Keratinocyte (primary cell): ENCODE results near the gene NTNG2. TPM values are rescaled to one million over a fixed set of nuclear protein-coding genes. Genes with fewer than 3 reads are reported as not detected.

Source experiments
- DNase-seq: peaks from one replicate; pipeline ENCODE4 v3.0.0-alpha.2; 2011; ENCODE audit warnings: low read depth, missing footprints, low spot score
- FAIRE-seq: peaks from 2 replicates; lab custom pipeline; 2011; peaks lifted over from hg19 to GRCh38; lab: Jason Lieb, UNC
- H2AFZ ChIP-seq: 2 replicates; pipeline ENCODE4 v1.6.0; 2012; ENCODE audit warnings: low read length, control low read depth, inconsistent platforms; ENCODE audit not compliant: control insufficient read depth
- H3K27ac ChIP-seq: 2 replicates; pipeline ENCODE4 v1.5.1; 2011; ENCODE audit warnings: low read length; ENCODE audit not compliant: control insufficient read depth, insufficient read depth
- H3K27me3 ChIP-seq: 3 replicates; pipeline ENCODE4 v1.6.0; 2011; ENCODE audit warnings: low read length; ENCODE audit not compliant: control insufficient read depth, insufficient read depth; ENCODE audit errors: extremely low read depth
- H3K36me3 ChIP-seq, 2 experiments: 2 replicates in 1 of 2; 3 replicates in 1 of 2; pipeline ENCODE4 v1.5.1; 2011; ENCODE audit warnings: low read length in 2 of 2, mild to moderate bottlenecking in 1 of 2; ENCODE audit not compliant: control insufficient read depth in 2 of 2, insufficient read depth in 2 of 2; ENCODE audit errors: extremely low read depth in 1 of 2
- H3K4me1 ChIP-seq: 3 replicates; pipeline ENCODE4 v1.5.1; 2011; ENCODE audit warnings: low read length; ENCODE audit not compliant: control insufficient read depth, insufficient read depth; ENCODE audit errors: extremely low read depth
- H3K4me2 ChIP-seq: 3 replicates; pipeline ENCODE4 v1.6.0; 2011; ENCODE audit warnings: low read depth, low read length; ENCODE audit not compliant: control insufficient read depth, insufficient read depth; ENCODE audit errors: extremely low read depth
- H3K4me3 ChIP-seq, 3 experiments: fragments of 200-600 bp in 1 of 3; sonication (generic) in 1 of 3; 2 replicates in 2 of 3; 3 replicates in 1 of 3; pipeline ENCODE4 v1.5.1; 2011 to 2016; ENCODE audit warnings: low read length in 3 of 3, mild to moderate bottlenecking in 3 of 3, control low read depth in 2 of 3, inconsistent platforms in 1 of 3, low read depth in 1 of 3, mixed read lengths in 1 of 3, mixed run types in 1 of 3, moderate library complexity in 1 of 3; ENCODE audit not compliant: control insufficient read depth in 2 of 3, insufficient read depth in 2 of 3; ENCODE audit errors: extremely low read depth in 1 of 3
- H3K79me2 ChIP-seq: 2 replicates; pipeline ENCODE4 v1.6.0; 2012; ENCODE audit warnings: low read length; ENCODE audit not compliant: control insufficient read depth, insufficient read depth
- H3K9ac ChIP-seq: 3 replicates; pipeline ENCODE4 v1.6.0; 2011; ENCODE audit warnings: low read length; ENCODE audit not compliant: control insufficient read depth, insufficient read depth; ENCODE audit errors: extremely low read depth
- H3K9me1 ChIP-seq: 3 replicates; pipeline ENCODE4 v1.6.0; 2011; ENCODE audit warnings: low read length; ENCODE audit not compliant: control insufficient read depth, insufficient read depth; ENCODE audit errors: extremely low read depth
- H3K9me3 ChIP-seq: 2 replicates; pipeline ENCODE4 v1.5.1; 2012; ENCODE audit warnings: low read depth, low read length; ENCODE audit not compliant: control insufficient read depth
- H4K20me1 ChIP-seq: 3 replicates; pipeline ENCODE4 v1.6.0; 2011; ENCODE audit warnings: low read length; ENCODE audit not compliant: control insufficient read depth, insufficient read depth; ENCODE audit errors: extremely low read depth
- EZH2 ChIP-seq: IDR thresholded peaks from one replicate; pipeline ENCODE4 v1.6.1; 2012; ENCODE audit warnings: inconsistent platforms, mild to moderate bottlenecking, low read length, moderate library complexity
- dilution Hi-C: fragments of 300-500 bp; cut with MboI; formaldehyde crosslinking; loops from one replicate; pipeline ENCODE4 v1.7.0; 2020; ENCODE audit warnings: low sequenced_read_pairs; ENCODE audit not compliant: extremely low pct_ligation_motif_present
- polyA plus RNA-seq, 5 experiments: library from polyadenylated mRNA; depleted of rRNA in 3 of 5; stranded (reverse) in 3 of 5; stranded (forward) in 1 of 5; unstranded in 1 of 5; fragments of >200 nt; gene quantifications; 1 replicate in 1 of 5; 2 replicates in 3 of 5; 3 replicates in 1 of 5; pipeline versions ENCODE4 v1.2.1 to v1.2.3, GENCODE V29; 2011 to 2012; ENCODE audit warnings: missing spikeins in 2 of 5, low read depth in 1 of 5, low replicate concordance in 1 of 5
- TF ChIP-seq, protein P1 (sequence below), 3 experiments: IDR thresholded peaks in 1 of 3; conservative IDR thresholded peaks in 1 of 3; optimal IDR thresholded peaks in 1 of 3; 2 replicates in 2 of 3; 3 replicates in 1 of 3; pipeline versions ENCODE3 to v1.5.1; 2011; ENCODE audit warnings: low read length in 3 of 3, mild to moderate bottlenecking in 3 of 3, moderate library complexity in 2 of 3, control low read depth in 1 of 3, inconsistent platforms in 1 of 3; ENCODE audit not compliant: insufficient read depth in 2 of 3; ENCODE audit errors: extremely low read depth in 1 of 3

Gene NTNG2
- polyA plus RNA-seq, 1 donor (not counting 4 experiments of a cell fraction or from before 2014, with no cell fraction given), result 0.05 TPM

DNA sequence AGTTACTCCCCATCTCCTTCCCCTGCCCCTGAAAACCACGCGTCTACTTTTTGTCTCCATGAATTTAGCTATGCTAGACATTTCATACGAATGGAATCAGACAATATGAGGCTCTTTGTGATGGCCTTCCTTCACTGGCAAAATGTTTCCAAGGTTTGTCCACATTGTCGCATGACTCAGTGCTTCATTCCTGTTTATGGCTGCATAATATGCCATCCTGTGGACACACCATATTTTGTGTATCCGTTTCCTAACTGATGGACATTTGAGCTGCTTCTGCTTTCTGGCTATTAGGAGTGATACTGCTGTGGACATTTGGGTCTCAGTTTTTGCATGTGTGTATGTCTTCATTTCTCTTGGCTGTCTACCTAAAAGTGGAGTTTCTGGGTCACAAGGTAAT, 14.5 kb downstream of the NTNG2 start:
- Histone ChIP-seq H3K27me3 (peaks cover 34% of the 10 kb centered on the region), H3K27ac (no peak overlapping the region), H4K20me1 (peaks cover 3% of the 10 kb centered on the region), H3K79me2 (no peaks in the 10 kb centered on the region), H3K4me3 (no peak overlapping the region), H3K9me1 (no peaks in the 10 kb centered on the region), H2AFZ (no peak overlapping the region), H3K4me1 (no peaks in the 10 kb centered on the region), H3K4me2 (no peak overlapping the region), H3K9me3 (no peaks in the 10 kb centered on the region), H3K36me3 (no peaks in the 10 kb centered on the region), H3K9ac (no peak overlapping the region)
- TF ChIP-seq EZH2, result no peak
- TF ChIP-seq, protein P1, sequence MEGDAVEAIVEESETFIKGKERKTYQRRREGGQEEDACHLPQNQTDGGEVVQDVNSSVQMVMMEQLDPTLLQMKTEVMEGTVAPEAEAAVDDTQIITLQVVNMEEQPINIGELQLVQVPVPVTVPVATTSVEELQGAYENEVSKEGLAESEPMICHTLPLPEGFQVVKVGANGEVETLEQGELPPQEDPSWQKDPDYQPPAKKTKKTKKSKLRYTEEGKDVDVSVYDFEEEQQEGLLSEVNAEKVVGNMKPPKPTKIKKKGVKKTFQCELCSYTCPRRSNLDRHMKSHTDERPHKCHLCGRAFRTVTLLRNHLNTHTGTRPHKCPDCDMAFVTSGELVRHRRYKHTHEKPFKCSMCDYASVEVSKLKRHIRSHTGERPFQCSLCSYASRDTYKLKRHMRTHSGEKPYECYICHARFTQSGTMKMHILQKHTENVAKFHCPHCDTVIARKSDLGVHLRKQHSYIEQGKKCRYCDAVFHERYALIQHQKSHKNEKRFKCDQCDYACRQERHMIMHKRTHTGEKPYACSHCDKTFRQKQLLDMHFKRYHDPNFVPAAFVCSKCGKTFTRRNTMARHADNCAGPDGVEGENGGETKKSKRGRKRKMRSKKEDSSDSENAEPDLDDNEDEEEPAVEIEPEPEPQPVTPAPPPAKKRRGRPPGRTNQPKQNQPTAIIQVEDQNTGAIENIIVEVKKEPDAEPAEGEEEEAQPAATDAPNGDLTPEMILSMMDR (optimal IDR thresholded peaks at IDR 0.05 in 1 of 3, IDR thresholded peaks at IDR 0.05 in 1 of 3, conservative IDR thresholded peaks at IDR 0.05 in 1 of 3; ENCODE audit: extremely low read depth in 1 of 3, insufficient read depth in 2 of 3, low read length in 3 of 3), result no peak
- dilution Hi-C loops, result no loop called here
- DNase-seq (no peak), FAIRE-seq (no peak)

DNA sequence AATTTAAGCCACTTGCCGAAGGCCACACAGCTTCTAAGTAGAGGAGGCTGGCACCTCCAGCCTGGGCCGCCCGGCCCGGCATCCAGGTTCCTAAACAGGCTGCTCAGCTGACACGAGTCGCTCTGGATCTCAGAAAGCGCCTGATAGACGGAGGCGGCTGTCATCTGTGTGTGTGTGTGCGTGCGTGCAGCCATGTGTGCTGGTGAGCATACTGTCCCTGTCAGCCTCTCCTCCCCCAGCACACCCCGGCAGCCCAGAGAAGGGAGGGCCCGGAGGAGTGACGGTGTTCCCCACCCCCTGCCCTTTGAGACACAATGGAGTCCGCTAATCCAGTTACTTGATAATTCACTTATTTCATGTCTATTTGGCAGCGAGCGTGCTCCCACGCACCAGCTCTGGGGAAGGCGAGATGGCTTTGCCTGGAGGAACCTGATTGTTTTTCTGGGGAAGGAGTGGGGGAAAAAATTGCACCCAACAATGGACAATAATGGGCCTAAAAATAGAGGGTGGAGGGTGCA, 20.0 kb downstream of the NTNG2 start:
- no peak for TF ChIP-seq EZH2
- TF ChIP-seq, protein P1 (optimal IDR thresholded peaks at IDR 0.05 in 1 of 3, IDR thresholded peaks at IDR 0.05 in 1 of 3, conservative IDR thresholded peaks at IDR 0.05 in 1 of 3; ENCODE audit: extremely low read depth in 1 of 3, insufficient read depth in 2 of 3, low read length in 3 of 3), result no peak
- dilution Hi-C loops, result no loop called here
- peaks cover 64% of the 10 kb centered on the region for H3K27me3 ChIP-seq

More for the DNA sequence above, 20.0 kb downstream of the NTNG2 start:
- no peaks in the 10 kb centered on the region for H3K9me1 ChIP-seq
- no peak overlapping the region for H3K9ac ChIP-seq
- no peaks in the 10 kb centered on the region for H3K79me2 ChIP-seq
- no peak overlapping the region for H3K4me3 ChIP-seq
- no peaks in the 10 kb centered on the region for H4K20me1 ChIP-seq
- DNase-seq (no peak), FAIRE-seq (no peak)
- H3K36me3 ChIP-seq, result no peaks in the 10 kb centered on the region
- H3K27ac ChIP-seq, result no peak overlapping the region
- no peak overlapping the region for H2AFZ ChIP-seq
- no peaks in the 10 kb centered on the region for H3K4me1 ChIP-seq
- no peak overlapping the region for H3K4me2 ChIP-seq
- H3K9me3 ChIP-seq, result no peaks in the 10 kb centered on the region
